Iris pigment epithelial cell (primary cell): Measurements from ENCODE around the gene PALM3.

Experiments used
- DNase-seq: peaks from one replicate; pipeline ENCODE4 v3.0.0-alpha.2; 2011; ENCODE audit warnings: low read depth

Gene PALM3

GRCh38 chr19:14061751-14062557, at the start of gene PALM3:
Gene PALM3 (minus strand): TSS chr19:14062076. CDS start chr19:14061980, 96 bp downstream.
- DNase-seq, result no peak

- DNase-seq, result no peak
Observed at GRCh38 chr19:14111486-14111885, 49.6 kb upstream of the PALM3 start.

GRCh38 chr19:14110650-14111049, 48.8 kb upstream of the PALM3 start:
- no peak for DNase-seq

- DNase-seq, result peak; percentile 50
Observed at GRCh38 chr19:14107581-14108461, 45.9 kb upstream of the PALM3 start.

- no peak for DNase-seq
Observed at GRCh38 chr19:14106840-14107239, 45.0 kb upstream of the PALM3 start.

- no peak for DNase-seq
Observed at GRCh38 chr19:14105680-14106079, 43.8 kb upstream of the PALM3 start.

GRCh38 chr19:14103310-14103709, 41.4 kb upstream of the PALM3 start:
- DNase-seq, result no peak

- no peak for DNase-seq
Observed at GRCh38 chr19:14102756-14103155, 40.9 kb upstream of the PALM3 start.

GRCh38 chr19:14102102-14102696, 40.3 kb upstream of the PALM3 start:
- DNase-seq, result no peak

- no peak for DNase-seq
Observed at GRCh38 chr19:14101003-14101545, 39.2 kb upstream of the PALM3 start.

- DNase-seq, result no peak
Observed at GRCh38 chr19:14097532-14098151, 35.8 kb upstream of the PALM3 start.

- no peak for DNase-seq
Observed at GRCh38 chr19:14096272-14096992, 34.6 kb upstream of the PALM3 start.

- DNase-seq, result no peak
Observed at GRCh38 chr19:14094854-14095253, 33.0 kb upstream of the PALM3 start.

- no peak for DNase-seq
Observed at GRCh38 chr19:14093117-14093823, 31.4 kb upstream of the PALM3 start.

GRCh38 chr19:14091813-14092462, 30.1 kb upstream of the PALM3 start:
- no peak for DNase-seq

- peak; percentile 55 for DNase-seq
Observed at GRCh38 chr19:14091081-14091812, 29.4 kb upstream of the PALM3 start.

- DNase-seq, result peak; percentile 83
Observed at GRCh38 chr19:14090509-14091080, 28.7 kb upstream of the PALM3 start, which contains the start of gene SAMD1. Gene SAMD1 (minus strand): TSS chr19:14090751.

- peak; percentile 86 for DNase-seq
Observed at GRCh38 chr19:14089662-14090508, 28.0 kb upstream of the PALM3 start.
